ENCODE results near the gene AGO4.

AGO4 gene

GRCh38 chr1:35894656-35895055, 86.8 kb downstream of the AGO4 start:
- DNase-seq (ENCODE audit: low spot score): no peak

GRCh38 chr1:35899941-35900340, 92.1 kb downstream of the AGO4 start:
- no peak for DNase-seq (ENCODE audit: low spot score)

DNA sequence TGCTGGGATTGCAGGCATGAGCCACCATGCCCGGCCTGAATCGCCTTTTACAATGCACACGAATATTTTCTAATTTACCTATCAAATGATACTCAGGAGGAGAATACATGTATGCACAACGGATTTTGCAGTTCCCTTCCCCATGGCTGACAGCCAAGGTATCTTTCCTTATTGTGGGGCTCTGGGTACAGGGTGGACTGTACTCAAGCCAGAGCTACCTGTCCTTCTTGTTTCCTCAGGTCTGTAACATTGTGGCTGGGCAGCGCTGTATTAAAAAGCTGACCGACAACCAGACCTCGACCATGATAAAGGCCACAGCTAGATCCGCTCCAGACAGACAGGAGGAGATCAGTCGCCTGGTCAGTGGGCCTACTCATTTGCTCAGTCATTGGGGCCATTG, 93.4 kb downstream of the AGO4 start:
- no peak for DNase-seq (ENCODE audit: low spot score)

- DNase-seq (ENCODE audit: low spot score): no peak
Measured at GRCh38 chr1:35902671-35903070, 94.9 kb downstream of the AGO4 start.

Data from HuH-7.5 (cell line).